Loucy (cell line): ENCODE measurements around the gene APOA4.

Source experiments
- H2AFZ ChIP-seq: fragments of 200-600 bp; sonication (generic); 2 replicates; pipeline ENCODE4 v1.6.0; 2016; ENCODE audit warnings: antibody characterized with exemption, mild to moderate bottlenecking, low read length, moderate library complexity
- H3F3A ChIP-seq: fragments of 200-600 bp; 2 replicates; pipeline ENCODE4 v1.6.0; 2016; ENCODE audit warnings: antibody characterized with exemption, low read depth, mild to moderate bottlenecking
- H3K27me3 ChIP-seq: fragments of 200-600 bp; sonication (generic); 2 replicates; pipeline ENCODE4 v1.6.1; 2014; ENCODE audit warnings: low read length, mild to moderate bottlenecking; ENCODE audit not compliant: insufficient read depth, poor library complexity, severe bottlenecking
- H3K36me3 ChIP-seq: fragments of 200-600 bp; sonication (generic); 2 replicates; pipeline ENCODE4 v1.6.1; 2016; ENCODE audit warnings: low read length; ENCODE audit not compliant: insufficient read depth
- H3K4me1 ChIP-seq: fragments of 200-600 bp; sonication (generic); 2 replicates; pipeline ENCODE4 v1.5.1; 2014; ENCODE audit warnings: low read length, mild to moderate bottlenecking; ENCODE audit not compliant: insufficient read depth, poor library complexity, severe bottlenecking
- H3K4me2 ChIP-seq: fragments of 200-600 bp; sonication (generic); 2 replicates; pipeline ENCODE4 v1.6.0; 2014; ENCODE audit warnings: antibody characterized with exemption, low read length, low read depth, mild to moderate bottlenecking; ENCODE audit not compliant: poor library complexity, severe bottlenecking
- H3K4me3 ChIP-seq: fragments of 200-600 bp; sonication (generic); 2 replicates; pipeline ENCODE4 v1.5.1; 2014; ENCODE audit warnings: low read length, mild to moderate bottlenecking, mixed read lengths; ENCODE audit not compliant: poor library complexity, severe bottlenecking
- H3K79me2 ChIP-seq: fragments of 200-600 bp; sonication (generic); 2 replicates; pipeline ENCODE4 v1.6.1; 2014; ENCODE audit warnings: low read length; ENCODE audit not compliant: insufficient read depth
- H3K9ac ChIP-seq: fragments of 200-600 bp; sonication (generic); 2 replicates; pipeline ENCODE4 v1.6.0; 2014; ENCODE audit warnings: mild to moderate bottlenecking, low read depth, low read length, moderate library complexity; ENCODE audit not compliant: poor library complexity, severe bottlenecking
- H3K9me2 ChIP-seq: fragments of 200-600 bp; sonication (generic); replicated peaks from 2 replicates; pipeline ENCODE4 v1.6.1; 2016; ENCODE audit warnings: low read depth, low read length, mixed read lengths
- H3K9me3 ChIP-seq: fragments of 200-600 bp; sonication (generic); 2 replicates; pipeline ENCODE4 v1.6.1; 2014; ENCODE audit warnings: mild to moderate bottlenecking, antibody characterized with exemption, low read length, low read depth; ENCODE audit not compliant: insufficient read depth
- H4K20me1 ChIP-seq: fragments of 200-600 bp; sonication (generic); 2 replicates; pipeline ENCODE4 v1.6.0; 2014; ENCODE audit warnings: antibody characterized with exemption, low read length, mild to moderate bottlenecking; ENCODE audit not compliant: insufficient read depth, poor library complexity, severe bottlenecking
- CTCF ChIP-seq: fragments of 200-600 bp; sonication (generic); conservative IDR thresholded peaks from 2 replicates; pipeline ENCODE4 v1.5.1; 2014; ENCODE audit warnings: mild to moderate bottlenecking, antibody characterized with exemption, low read length
- EZH2phosphoT487 ChIP-seq: fragments of 200-600 bp; IDR thresholded peaks from 2 replicates; pipeline ENCODE4 v1.6.1; 2018; ENCODE audit warnings: antibody characterized with exemption, mild to moderate bottlenecking, moderate library complexity, borderline replicate concordance

APOA4 gene

GRCh38 chr11:116792869-116793771 is 30.0 kb downstream of the APOA4 start:
- no peak for TF ChIP-seq CTCF
- no peak for TF ChIP-seq EZH2phosphoT487
- Histone ChIP-seq H3K79me2 (peaks cover under 1% of the 10 kb centered on the region; the same call in 1 of the 2 replicates), H3K9me3 (no peaks in the 10 kb centered on the region), H2AFZ (peak overlapping the region; percentile 88), H3F3A (no peaks in the 10 kb centered on the region), H3K36me3 (no peaks in the 10 kb centered on the region), H3K4me2 (no peak overlapping the region), H3K4me1 (peaks cover 3% of the 10 kb centered on the region), H3K27me3 (no peaks in the 10 kb centered on the region), H4K20me1 (no peaks in the 10 kb centered on the region), H3K9me2 (no peaks in the 10 kb centered on the region), H3K4me3 (no peak overlapping the region), H3K9ac (no peak overlapping the region)

DNA sequence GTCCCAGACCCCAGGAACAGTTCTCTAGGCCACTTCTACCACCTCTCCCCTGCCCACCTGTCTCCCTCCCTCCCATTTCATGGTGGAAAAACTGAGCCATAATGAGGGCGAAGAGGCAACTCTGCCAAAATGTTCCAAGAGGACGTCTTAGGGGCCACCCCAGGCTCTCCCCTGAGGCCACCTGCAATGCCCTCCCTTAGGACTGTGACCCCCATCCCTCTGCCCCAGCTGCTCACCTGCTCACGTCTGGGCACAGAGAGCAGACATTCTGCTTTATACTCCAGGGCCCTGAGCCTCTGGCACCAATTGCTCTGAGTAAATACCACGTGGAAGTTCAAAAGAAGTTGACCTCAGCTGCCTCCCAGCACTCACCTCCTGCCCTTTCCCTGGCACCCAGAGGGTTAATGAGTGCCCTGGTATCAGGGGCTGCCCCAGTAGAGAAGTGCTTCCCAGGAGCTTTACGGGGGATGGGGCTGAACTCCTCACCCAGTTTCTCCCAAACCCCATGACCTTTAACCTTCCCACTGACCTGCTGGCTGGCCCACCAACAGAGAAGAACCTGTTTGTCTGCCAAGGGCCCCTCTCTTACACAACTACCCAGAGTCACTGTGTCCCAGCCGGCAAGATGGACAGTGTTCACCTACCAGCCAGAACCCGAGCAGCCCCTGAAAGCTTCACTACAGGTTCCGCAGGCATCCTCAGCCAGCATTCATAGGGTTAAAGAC is 30.8 kb downstream of the APOA4 start:
- TF ChIP-seq EZH2phosphoT487 (no peak), CTCF (no peak)
- no peaks in the 10 kb centered on the region for H3K36me3 ChIP-seq

GRCh38 chr11:116791813-116792143 is 31.3 kb downstream of the APOA4 start, which contains the start of gene APOA5:
Gene APOA5, minus strand, starts transcription at chr11:116791879. Its CDS starts 19 bp downstream, at chr11:116791860.
- Histone ChIP-seq H4K20me1 (peaks cover 8% of the 10 kb centered on the region), H3F3A (no peaks in the 10 kb centered on the region), H3K9me3 (no peaks in the 10 kb centered on the region), H3K4me1 (peaks cover 10% of the 10 kb centered on the region), H3K4me3 (no peak within 1 kb of the TSS), H3K36me3 (no peaks in the 10 kb centered on the region), H3K9me2 (no peaks in the 10 kb centered on the region), H3K79me2 (peaks cover 14% of the 10 kb centered on the region), H3K9ac (no peak within 1 kb of the TSS), H3K27me3 (no peaks in the 10 kb centered on the region), H2AFZ (peak within 1 kb of the TSS; percentile 66; the same call in 1 of the 2 replicates), H3K4me2 (no peak within 1 kb of the TSS)
- TF ChIP-seq CTCF (no peak), EZH2phosphoT487 (no peak)

More for the DNA sequence above, 30.8 kb downstream of the APOA4 start:
- no peak overlapping the region for H3K9ac ChIP-seq
- H3K4me2 ChIP-seq, result no peak overlapping the region
- H3K4me1 ChIP-seq, result peaks cover 5% of the 10 kb centered on the region
- H3F3A ChIP-seq, result no peaks in the 10 kb centered on the region
- no peaks in the 10 kb centered on the region for H3K27me3 ChIP-seq
- H3K9me2 ChIP-seq, result no peaks in the 10 kb centered on the region
- peaks cover 3% of the 10 kb centered on the region for H4K20me1 ChIP-seq
- peaks cover 9% of the 10 kb centered on the region for H3K79me2 ChIP-seq
- no peak overlapping the region for H3K4me3 ChIP-seq
- no peak overlapping the region for H2AFZ ChIP-seq
- H3K9me3 ChIP-seq, result no peaks in the 10 kb centered on the region
